Measurements from ENCODE around the gene FRMD5. TPM values are rescaled to one million over a fixed set of nuclear protein-coding genes. Genes with fewer than 3 reads are reported as not detected.
A peak's percentile ranks its signal among the peaks of the same experiment; 100 is the strongest.
"Not testable (repeated sequence)": the region's sequence is repeated elsewhere in the genome, so short reads cannot be mapped to it uniquely, and the experiment has no call there.

The FRMD5 gene
- polyA plus RNA-seq, 3 donors = not detected

GRCh38 chr15:43868406-43868805, 326.7 kb downstream of the FRMD5 start:
- no peaks in the 10 kb centered on the region for H3K9me3 Mint-ChIP-seq
- Histone ChIP-seq H3K4me3 (replicated peaks in 1 of 3; ENCODE audit: low read depth in 2 of 3, low read length in 3 of 3) (no peak overlapping the region), H3K79me2 (ENCODE audit: insufficient read depth, low read length) (no peaks in the 10 kb centered on the region), H3K9me3 (replicated peaks in 1 of 2; ENCODE audit: control insufficient read depth in 1 of 2, insufficient read depth in 1 of 2, low read length in 2 of 2) (no peaks in the 10 kb centered on the region), H3K4me2 (replicated peaks; ENCODE audit: extremely low read depth, low read length, poor library complexity, severe bottlenecking) (no peak overlapping the region), H3K36me3 (replicated peaks in 1 of 2; ENCODE audit: control insufficient read depth in 1 of 2, insufficient read depth in 2 of 2, low read length in 2 of 2) (peaks cover 3 to 53% of the 10 kb centered on the region in 2 donors), H3K27me3 (ENCODE audit: control insufficient read depth in 2 of 2, insufficient read depth in 2 of 2, low read length in 2 of 2) (no peaks in the 10 kb centered on the region), H2AFZ (ENCODE audit: insufficient read depth, low read depth, low read length, poor library complexity, severe bottlenecking) (no peak overlapping the region), H3K27ac (ENCODE audit: low read depth in 1 of 2, low read length in 2 of 2) (no peak overlapping the region), H3K9ac (ENCODE audit: insufficient read depth, low read length, poor library complexity, severe bottlenecking) (no peak overlapping the region), H3K4me1 (ENCODE audit: control insufficient read depth in 1 of 2, insufficient read depth in 2 of 2, low read length in 2 of 2) (no peaks in the 10 kb centered on the region), H4K20me1 (ENCODE audit: insufficient read depth, low read length) (no peaks in the 10 kb centered on the region)
- H3K4me1 Mint-ChIP-seq = peaks cover 8% of the 10 kb centered on the region
- peak overlapping the region in 1 of 7 donors; percentile 47 for H3K27ac Mint-ChIP-seq
- H3K27me3 Mint-ChIP-seq (ENCODE audit: low read depth in 3 of 3) = no peaks in the 10 kb centered on the region
- no peak for TF ChIP-seq CTCF (IDR thresholded peaks at IDR 0.05)
- intact Hi-C loops (cut with micrococcal nuclease) = no loop called here
- peaks cover 36 to 46% of the 10 kb centered on the region in 2 donors for H3K36me3 Mint-ChIP-seq
- DNase-seq = no peak
- WGBS (ENCODE audit: insufficient coverage) = no CpG with 5 or more reads among the region's 2 CpGs
- H3K4me3 Mint-ChIP-seq = no peak overlapping the region

GRCh38 chr15:43867096-43867495, 328.0 kb downstream of the FRMD5 start:
- Mint-ChIP-seq H3K4me3 (no peak overlapping the region), H3K36me3 (peaks cover 32 to 43% of the 10 kb centered on the region in 2 donors), H3K27ac (no peak overlapping the region), H3K4me1 (peaks cover 8% of the 10 kb centered on the region), H3K9me3 (no peaks in the 10 kb centered on the region), H3K27me3 (ENCODE audit: low read depth in 3 of 3) (no peaks in the 10 kb centered on the region)
- H3K27ac ChIP-seq (ENCODE audit: low read depth in 1 of 2, low read length in 2 of 2) = no peak overlapping the region
- no peak for TF ChIP-seq CTCF (IDR thresholded peaks at IDR 0.05)
- no peak for DNase-seq
- H3K9me3 ChIP-seq (replicated peaks in 1 of 2; ENCODE audit: control insufficient read depth in 1 of 2, insufficient read depth in 1 of 2, low read length in 2 of 2) = no peaks in the 10 kb centered on the region
- no peaks in the 10 kb centered on the region for H3K27me3 ChIP-seq (ENCODE audit: control insufficient read depth in 2 of 2, insufficient read depth in 2 of 2, low read length in 2 of 2)
- H3K79me2 ChIP-seq (ENCODE audit: insufficient read depth, low read length) = no peaks in the 10 kb centered on the region
- H3K36me3 ChIP-seq (replicated peaks in 1 of 2; ENCODE audit: control insufficient read depth in 1 of 2, insufficient read depth in 2 of 2, low read length in 2 of 2) = peaks cover 3 to 44% of the 10 kb centered on the region in 2 donors
- H2AFZ ChIP-seq (ENCODE audit: insufficient read depth, low read depth, low read length, poor library complexity, severe bottlenecking) = no peak overlapping the region
- no peaks in the 10 kb centered on the region for H4K20me1 ChIP-seq (ENCODE audit: insufficient read depth, low read length)
- H3K9ac ChIP-seq (ENCODE audit: insufficient read depth, low read length, poor library complexity, severe bottlenecking) = no peak overlapping the region
- H3K4me2 ChIP-seq (replicated peaks; ENCODE audit: extremely low read depth, low read length, poor library complexity, severe bottlenecking) = no peak overlapping the region
- 95% methylated on average over 4 of the region's 5 CpGs for WGBS (ENCODE audit: insufficient coverage)
- intact Hi-C loops (cut with micrococcal nuclease) = no loop called here
- H3K4me1 ChIP-seq (ENCODE audit: control insufficient read depth in 1 of 2, insufficient read depth in 2 of 2, low read length in 2 of 2) = no peaks in the 10 kb centered on the region
- H3K4me3 ChIP-seq (replicated peaks in 1 of 3; ENCODE audit: low read depth in 2 of 3, low read length in 3 of 3) = no peak overlapping the region

GRCh38 chr15:43866636-43867035, 328.4 kb downstream of the FRMD5 start:
- H3K27ac Mint-ChIP-seq = not testable (repeated sequence)
- peaks cover 3 to 43% of the 10 kb centered on the region in 2 donors for H3K36me3 ChIP-seq (replicated peaks in 1 of 2; ENCODE audit: control insufficient read depth in 1 of 2, insufficient read depth in 2 of 2, low read length in 2 of 2)

More at GRCh38 chr15:43866636-43867035, 328.4 kb downstream of the FRMD5 start:
- H3K4me2 ChIP-seq (replicated peaks; ENCODE audit: extremely low read depth, low read length, poor library complexity, severe bottlenecking); H2AFZ ChIP-seq (ENCODE audit: insufficient read depth, low read depth, low read length, poor library complexity, severe bottlenecking); H3K4me1 Mint-ChIP-seq; H3K9me3 Mint-ChIP-seq; H3K9ac ChIP-seq (ENCODE audit: insufficient read depth, low read length, poor library complexity, severe bottlenecking); H3K4me3 Mint-ChIP-seq; H3K79me2 ChIP-seq (ENCODE audit: insufficient read depth, low read length); H3K4me3 ChIP-seq (replicated peaks in 1 of 3; ENCODE audit: low read depth in 2 of 3, low read length in 3 of 3); H3K27me3 ChIP-seq (ENCODE audit: control insufficient read depth in 2 of 2, insufficient read depth in 2 of 2, low read length in 2 of 2); intact Hi-C loops (cut with micrococcal nuclease); H3K9me3 ChIP-seq (replicated peaks in 1 of 2; ENCODE audit: control insufficient read depth in 1 of 2, insufficient read depth in 1 of 2, low read length in 2 of 2); H3K27me3 Mint-ChIP-seq (ENCODE audit: low read depth in 3 of 3); H3K27ac ChIP-seq (ENCODE audit: low read depth in 1 of 2, low read length in 2 of 2); H4K20me1 ChIP-seq (ENCODE audit: insufficient read depth, low read length); DNase-seq; H3K4me1 ChIP-seq (ENCODE audit: control insufficient read depth in 1 of 2, insufficient read depth in 2 of 2, low read length in 2 of 2): not testable (repeated sequence)
- H3K36me3 Mint-ChIP-seq = peaks cover 29 to 47% of the 10 kb centered on the region in 2 donors
- 97% methylated on average over 4 of the region's 10 CpGs for WGBS (ENCODE audit: insufficient coverage)
